Measurements from ENCODE around the gene SERPINA12.

The SERPINA12 gene

DNA sequence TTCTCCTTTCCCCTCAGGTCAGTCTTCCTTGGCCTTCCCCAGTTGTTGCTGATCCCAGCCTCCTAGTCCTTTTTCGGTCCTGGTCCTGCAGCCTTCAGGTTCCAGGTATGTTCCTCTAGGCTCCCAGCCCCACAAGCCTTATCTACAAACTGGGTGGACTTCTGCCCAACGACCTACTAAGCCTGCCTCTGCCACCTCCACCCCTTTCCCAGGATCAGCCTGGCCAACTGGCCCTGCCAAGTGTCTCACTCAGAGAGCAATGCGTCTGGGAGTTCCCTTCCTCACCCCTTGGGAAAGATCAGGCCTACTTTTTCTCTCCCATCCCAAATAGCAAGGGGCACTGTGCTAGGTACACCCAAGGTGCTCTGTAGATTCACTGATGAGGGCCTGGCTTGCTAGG, at the start of gene SERPINA12:
SERPINA12 (minus strand) TSS at position 114 of the 400 bp plus-strand sequence. CDS start 11,072 bp downstream, outside the sequence.
- DNase-seq, result no peak

- DNase-seq, result no peak
Measured at GRCh38 chr14:94558842-94559241, 49.6 kb upstream of the SERPINA12 start.

DNA sequence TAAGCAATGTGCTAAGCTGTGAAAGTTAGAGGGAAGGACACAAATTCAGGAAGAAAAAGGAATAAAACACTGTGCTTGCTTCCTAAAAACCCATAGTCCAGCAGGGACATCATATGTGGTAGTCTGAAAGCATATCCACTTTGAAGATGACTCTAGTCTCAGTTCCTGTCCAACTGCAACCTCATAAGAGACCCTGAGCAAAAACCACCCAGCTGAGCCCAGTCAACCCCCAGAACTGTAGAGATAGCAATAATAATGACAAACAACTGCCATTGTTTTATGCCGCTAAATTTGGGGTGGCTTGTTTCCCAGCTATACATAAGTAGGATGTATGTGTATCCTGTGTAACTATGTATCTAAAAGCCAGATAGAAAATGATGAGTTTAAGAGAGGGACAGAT, 48.1 kb upstream of the SERPINA12 start:
- DNase-seq, result no peak

GRCh38 chr14:94555991-94556390, 46.7 kb upstream of the SERPINA12 start:
- DNase-seq, result no peak

DNA sequence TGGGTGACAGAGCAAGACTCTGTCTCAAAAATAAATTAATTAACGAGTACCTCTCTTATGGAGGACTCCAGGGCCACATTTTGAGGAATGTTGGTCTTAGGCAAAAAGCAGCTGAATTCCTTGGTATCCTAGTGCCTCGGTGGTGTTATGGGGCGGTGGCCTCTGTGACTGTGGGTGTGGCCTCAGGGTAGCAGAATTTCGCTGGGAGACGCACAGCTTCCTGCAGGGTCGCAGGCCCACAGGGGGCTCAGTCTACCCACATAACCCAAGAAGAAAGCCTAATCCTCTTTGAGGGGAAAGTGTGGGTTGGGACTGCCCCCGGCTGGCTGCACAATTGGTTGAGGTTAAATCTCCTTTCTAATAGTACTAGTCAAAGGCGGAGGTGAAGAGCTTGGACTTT, 40.8 kb upstream of the SERPINA12 start:
- no peak for DNase-seq

GRCh38 chr14:94548999-94549985, 40.0 kb upstream of the SERPINA12 start:
- no peak for DNase-seq

GRCh38 chr14:94548131-94548998, 39.1 kb upstream of the SERPINA12 start:
- no peak for DNase-seq

DNA sequence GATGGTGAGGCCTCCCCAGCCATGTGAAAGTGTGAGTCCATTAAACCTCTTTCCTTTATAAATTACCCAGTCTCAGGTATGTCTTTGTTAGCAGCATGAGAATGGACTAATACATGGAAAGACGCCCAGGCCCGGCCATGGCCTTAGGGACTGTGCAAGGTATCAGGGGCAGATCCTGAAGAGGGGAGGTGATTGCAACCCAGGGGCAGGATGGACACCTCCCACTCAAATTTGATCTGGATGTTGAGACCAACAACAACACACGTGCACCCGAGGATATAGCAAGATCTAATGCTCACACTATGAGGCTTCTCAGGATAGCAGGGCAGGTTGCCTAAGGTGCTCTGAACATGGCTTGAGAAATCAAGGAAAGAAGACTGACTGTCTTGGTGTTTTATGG, 38.5 kb upstream of the SERPINA12 start:
- no peak for DNase-seq

DNA sequence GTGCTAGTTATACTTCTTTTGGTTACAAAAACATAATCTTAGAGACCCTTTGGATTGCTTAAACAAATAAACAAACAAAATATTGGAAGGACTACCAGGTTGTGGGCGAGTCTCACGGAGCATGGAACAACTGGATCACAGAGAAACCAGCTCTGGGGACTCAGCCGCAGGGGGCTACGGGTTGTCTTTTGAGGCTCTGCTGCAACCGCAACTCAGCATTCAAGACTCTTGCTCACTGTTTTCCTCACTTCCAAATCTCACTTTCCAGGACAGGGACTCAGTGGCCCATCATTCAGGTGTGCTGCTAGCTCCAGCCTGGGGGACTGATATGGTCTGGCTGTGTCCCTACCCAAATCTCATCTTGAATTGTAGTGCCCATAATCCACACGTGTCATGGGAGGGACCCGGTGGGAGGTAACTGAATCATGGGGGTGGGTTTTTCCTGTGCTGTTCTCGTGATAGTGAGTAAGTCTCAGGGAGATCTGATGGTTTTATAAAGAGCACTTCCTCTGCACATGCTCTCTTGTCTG, 37.9 kb upstream of the SERPINA12 start:
- no peak for DNase-seq

DNA sequence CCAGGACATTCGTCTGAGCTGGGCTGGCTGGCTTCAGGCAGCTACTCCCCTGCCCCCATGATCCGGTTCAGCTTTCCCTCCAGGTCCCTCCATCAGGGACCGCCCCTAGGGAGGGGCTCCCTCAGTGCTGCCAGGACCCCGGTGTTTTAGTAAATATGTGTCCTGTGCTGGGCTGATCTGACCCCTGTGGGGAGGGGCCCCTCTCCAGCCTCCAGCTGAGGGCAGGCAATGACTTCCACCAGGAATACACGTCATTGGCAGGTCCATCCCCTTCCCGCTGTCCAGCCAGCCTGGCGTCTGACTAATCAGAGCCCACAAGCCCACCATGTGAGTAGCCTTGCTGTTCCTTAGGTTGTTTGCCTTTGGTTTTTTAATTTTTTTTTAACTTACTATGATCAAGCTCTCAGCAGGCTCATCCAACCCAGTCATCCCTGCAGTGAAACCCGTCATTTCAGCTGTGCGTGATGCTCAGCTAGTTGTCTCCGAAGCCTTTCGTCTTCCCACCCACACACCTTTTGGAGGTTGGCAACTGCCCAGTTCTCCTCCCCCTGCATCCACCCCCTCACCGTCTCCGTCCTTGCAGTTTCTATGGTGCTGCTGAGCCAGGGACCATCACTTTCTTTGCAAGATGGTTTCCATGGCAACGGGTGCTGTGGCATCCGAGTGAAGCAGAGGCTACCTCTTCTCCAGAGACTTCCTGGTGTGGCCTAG, 36.0 kb upstream of the SERPINA12 start:
- DNase-seq, result no peak

DNA sequence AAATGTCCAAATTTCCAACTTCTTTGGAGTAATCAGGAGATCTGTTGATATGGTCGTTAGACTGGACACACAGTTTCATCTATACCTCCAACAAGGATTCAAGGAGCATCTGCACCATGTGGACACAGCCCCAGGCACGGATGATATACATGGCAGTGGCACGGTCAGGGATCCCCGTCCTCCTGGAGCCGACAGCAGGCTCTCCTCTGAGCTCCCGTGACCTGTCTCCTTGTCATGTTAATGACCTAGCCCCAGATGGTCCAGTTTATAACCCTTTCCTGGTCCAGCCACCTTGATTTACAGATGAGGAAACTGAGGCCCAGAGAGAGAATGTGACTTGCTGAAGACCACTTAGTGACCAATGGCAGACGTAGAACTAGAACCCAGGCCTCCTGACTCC, 35.5 kb upstream of the SERPINA12 start:
- no peak for DNase-seq

- no peak for DNase-seq
Measured at GRCh38 chr14:94543449-94544124, 34.3 kb upstream of the SERPINA12 start.

GRCh38 chr14:94542811-94543440, 33.7 kb upstream of the SERPINA12 start:
- no peak for DNase-seq

DNA sequence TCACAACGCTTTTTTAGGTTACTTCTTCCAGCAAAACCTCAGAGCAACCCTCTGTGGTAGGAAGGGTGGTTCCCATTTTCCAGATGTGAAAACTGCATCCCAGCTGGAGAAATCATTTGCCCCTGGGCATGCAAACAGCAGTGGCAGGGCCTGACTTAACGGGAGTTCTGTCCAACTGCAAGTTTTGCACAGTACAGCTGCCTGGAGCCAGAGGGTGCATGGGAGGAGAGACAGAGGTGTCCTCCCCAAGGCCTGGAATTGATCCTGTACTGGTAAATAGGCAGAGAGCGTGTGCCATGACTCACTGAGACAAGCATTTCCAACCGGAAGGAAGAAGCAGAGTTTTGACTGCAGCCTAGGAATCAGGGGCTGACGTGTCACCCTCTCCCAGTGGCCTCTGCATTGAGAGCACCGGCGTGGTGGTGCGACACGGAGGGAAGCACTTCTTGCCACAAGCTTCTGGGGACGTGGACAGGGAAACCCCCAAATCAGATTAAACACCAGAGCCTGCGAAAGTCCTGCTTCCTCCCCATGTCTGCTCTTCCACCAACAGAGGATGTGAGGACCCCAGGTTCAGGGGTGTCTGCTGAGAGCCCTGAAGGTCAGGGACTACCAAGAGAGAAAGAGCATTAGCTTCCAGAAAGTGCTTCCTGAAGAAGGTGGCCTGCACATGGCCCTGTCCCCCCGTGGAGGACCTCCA, 33.0 kb upstream of the SERPINA12 start:
- DNase-seq, result no peak

- DNase-seq, result no peak
Measured at GRCh38 chr14:94541234-94541975, 32.1 kb upstream of the SERPINA12 start.

DNA sequence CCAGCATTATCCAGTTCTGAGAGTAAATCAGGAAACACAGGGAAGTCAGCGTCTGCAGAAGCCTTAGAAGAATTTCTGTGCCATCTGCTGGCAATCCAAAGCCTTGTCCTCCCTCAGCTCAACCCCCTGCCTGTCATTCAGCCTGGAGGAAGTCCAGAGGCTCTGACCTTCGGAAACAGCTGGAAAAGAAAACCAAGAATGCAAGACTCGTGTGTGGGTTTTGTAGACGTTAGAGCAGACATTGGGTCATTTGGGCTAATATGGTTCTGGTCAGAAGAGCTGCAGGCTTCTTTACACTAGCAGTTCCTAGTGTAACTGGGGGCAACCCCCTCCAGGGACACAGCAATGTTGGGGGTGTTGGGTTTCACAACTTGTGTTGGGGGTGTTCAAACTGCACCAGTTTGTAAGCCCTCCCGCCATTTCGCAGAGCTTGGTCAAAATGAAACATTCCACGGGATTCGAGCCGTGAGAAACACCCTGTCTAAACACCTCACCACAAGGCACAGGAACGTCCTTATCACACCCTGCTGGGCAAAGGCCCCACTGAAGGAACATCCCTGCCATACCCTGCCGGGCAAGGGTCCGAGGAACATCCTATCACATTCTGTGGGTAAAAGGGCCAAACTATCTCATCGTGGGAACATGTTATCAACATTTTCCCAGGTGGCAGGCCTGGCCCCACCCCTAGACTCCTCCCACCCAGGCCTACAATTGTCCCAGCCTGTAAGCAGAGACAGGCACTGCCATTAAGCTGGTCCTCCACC, 30.9 kb upstream of the SERPINA12 start:
- no peak for DNase-seq

GRCh38 chr14:94539181-94539580, 29.9 kb upstream of the SERPINA12 start:
- DNase-seq, result no peak

GRCh38 chr14:94538070-94538740, 28.9 kb upstream of the SERPINA12 start:
- DNase-seq, result no peak

- no peak for DNase-seq
Measured at GRCh38 chr14:94536836-94537235, 27.6 kb upstream of the SERPINA12 start.

Measured in cortex of kidney (tissue), 1 donor.